ENCODE results near the gene PRKAA1.

GRCh38 chr5:40784027-40784653, 14.0 kb downstream of the PRKAA1 start:
- TF ChIP-seq EP300 (IDR thresholded peaks at IDR 0.05; ENCODE audit: borderline replicate concordance) = no peak
- no peak for TF ChIP-seq ZBTB7A (IDR thresholded peaks at IDR 0.05; ENCODE audit: low read depth)
- TF ChIP-seq FOXM1 (IDR thresholded peaks at IDR 0.05; ENCODE audit: borderline replicate concordance, low read depth) = no peak
- no peak for TF ChIP-seq USF1 (IDR thresholded peaks at IDR 0.05)
- TF ChIP-seq, protein P1, sequence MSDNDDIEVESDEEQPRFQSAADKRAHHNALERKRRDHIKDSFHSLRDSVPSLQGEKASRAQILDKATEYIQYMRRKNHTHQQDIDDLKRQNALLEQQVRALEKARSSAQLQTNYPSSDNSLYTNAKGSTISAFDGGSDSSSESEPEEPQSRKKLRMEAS (IDR thresholded peaks at IDR 0.05) = no peak
- TF ChIP-seq, protein P2, sequence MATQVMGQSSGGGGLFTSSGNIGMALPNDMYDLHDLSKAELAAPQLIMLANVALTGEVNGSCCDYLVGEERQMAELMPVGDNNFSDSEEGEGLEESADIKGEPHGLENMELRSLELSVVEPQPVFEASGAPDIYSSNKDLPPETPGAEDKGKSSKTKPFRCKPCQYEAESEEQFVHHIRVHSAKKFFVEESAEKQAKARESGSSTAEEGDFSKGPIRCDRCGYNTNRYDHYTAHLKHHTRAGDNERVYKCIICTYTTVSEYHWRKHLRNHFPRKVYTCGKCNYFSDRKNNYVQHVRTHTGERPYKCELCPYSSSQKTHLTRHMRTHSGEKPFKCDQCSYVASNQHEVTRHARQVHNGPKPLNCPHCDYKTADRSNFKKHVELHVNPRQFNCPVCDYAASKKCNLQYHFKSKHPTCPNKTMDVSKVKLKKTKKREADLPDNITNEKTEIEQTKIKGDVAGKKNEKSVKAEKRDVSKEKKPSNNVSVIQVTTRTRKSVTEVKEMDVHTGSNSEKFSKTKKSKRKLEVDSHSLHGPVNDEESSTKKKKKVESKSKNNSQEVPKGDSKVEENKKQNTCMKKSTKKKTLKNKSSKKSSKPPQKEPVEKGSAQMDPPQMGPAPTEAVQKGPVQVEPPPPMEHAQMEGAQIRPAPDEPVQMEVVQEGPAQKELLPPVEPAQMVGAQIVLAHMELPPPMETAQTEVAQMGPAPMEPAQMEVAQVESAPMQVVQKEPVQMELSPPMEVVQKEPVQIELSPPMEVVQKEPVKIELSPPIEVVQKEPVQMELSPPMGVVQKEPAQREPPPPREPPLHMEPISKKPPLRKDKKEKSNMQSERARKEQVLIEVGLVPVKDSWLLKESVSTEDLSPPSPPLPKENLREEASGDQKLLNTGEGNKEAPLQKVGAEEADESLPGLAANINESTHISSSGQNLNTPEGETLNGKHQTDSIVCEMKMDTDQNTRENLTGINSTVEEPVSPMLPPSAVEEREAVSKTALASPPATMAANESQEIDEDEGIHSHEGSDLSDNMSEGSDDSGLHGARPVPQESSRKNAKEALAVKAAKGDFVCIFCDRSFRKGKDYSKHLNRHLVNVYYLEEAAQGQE (IDR thresholded peaks at IDR 0.05; ENCODE audit: low read depth) = no peak
- no peak for TF ChIP-seq YY1 (IDR thresholded peaks at IDR 0.05; ENCODE audit: low read depth)
- no peak for TF ChIP-seq TCF12 (IDR thresholded peaks at IDR 0.05; ENCODE audit: low read depth)
- TF ChIP-seq CEBPB (IDR thresholded peaks at IDR 0.05) = no peak

All from Ishikawa (cell line).